HG03378 (cell line): ENCODE results near the gene CCDC194.
A peak's percentile ranks its signal among the peaks of the same experiment; 100 is the strongest.
"Not testable (repeated sequence)": the region's sequence is repeated elsewhere in the genome, so short reads cannot be mapped to it uniquely, and the experiment has no call there.

Source experiments
- ATAC-seq: cut with Tn5 transposase; IDR thresholded peaks from one replicate; pipeline ENCODE4 v1.9.1; 2021; ENCODE audit warnings: mild to moderate bottlenecking, moderate library complexity; ENCODE audit not compliant: unreplicated experiment

Gene CCDC194

DNA sequence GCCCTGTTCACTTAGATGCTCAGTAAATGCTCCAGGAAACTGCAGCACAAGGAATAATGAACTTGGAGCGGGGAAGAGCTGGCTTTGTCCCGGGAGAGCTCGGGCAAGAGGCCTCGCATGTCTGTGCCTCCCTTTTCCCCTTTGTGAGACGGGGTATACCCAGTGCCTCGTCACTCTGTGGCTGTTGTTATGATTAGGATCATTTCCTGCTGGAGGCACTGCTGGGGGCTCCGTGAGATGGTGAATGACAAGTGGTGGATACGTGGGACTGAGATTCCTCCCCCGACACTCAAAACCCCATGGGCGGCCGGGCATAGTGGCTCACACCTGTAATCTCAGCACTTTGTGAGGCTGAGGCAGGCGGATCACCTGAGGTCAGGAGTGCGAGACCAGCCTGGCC lies 15.7 kb downstream of the CCDC194 start:
- no peak for ATAC-seq

DNA sequence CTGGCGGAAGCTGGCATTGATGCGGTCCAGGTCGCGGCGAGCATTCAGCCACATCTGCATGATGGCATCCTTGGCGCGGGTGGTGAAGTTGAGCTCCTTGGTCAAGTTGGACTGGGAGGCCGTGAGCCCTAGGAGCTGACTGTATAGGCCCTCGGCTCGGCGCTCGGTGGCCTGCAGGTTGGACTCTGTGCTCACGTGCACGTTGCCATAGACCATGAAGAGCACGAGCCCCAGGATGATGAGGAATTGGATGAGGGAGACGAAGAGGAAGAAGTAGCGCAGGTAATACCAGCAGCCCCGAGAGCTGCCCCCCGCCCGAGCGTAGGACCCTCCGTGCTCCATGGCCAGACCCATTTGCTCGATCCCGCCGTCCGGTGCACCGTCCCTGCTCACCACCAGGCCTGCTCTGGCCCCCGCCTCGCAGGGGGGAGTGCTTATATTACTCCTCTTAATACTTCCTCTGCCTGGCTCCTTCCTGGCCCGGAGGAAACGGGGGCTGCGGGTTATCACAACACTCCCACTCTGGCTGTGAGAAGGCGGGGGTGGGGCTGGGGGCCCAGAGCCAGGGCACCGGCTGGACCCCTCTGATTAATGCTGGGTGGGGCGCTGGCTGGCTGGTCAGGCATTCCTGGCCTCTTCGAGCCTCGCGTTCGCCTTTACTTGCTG lies 16.9 kb downstream of the CCDC194 start, which contains the start of gene PLVAP:
Gene PLVAP (minus strand): TSS at position 408 of the 666 bp plus-strand sequence. CDS start 54 bp downstream, at position 354.
- no peak for ATAC-seq

DNA sequence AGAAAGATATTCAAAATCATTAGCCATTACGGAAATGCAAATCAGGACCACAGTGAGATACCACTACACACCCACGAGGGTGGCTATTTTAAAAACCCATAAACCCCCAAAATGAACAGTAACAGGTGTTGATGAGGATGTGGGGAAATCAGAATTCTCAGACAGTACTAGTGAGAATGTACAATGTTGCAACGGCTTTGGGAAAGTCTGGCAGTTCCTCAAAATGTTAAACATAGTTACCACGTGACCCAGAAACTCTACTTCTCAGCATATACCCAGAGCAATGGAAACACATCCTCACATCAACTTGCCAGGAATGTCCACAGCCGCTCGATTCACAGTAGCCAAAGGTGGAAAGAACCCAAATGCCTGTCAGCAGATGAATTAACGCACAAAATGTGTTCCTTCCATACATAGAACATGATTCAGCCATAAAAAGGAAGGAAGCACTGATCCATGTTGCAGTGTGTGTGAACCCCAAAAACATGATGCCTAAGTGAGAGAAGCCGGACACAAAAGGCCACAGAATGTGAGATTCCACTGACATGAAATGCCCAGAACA lies 23.9 kb downstream of the CCDC194 start:
- ATAC-seq = peak; percentile 78

DNA sequence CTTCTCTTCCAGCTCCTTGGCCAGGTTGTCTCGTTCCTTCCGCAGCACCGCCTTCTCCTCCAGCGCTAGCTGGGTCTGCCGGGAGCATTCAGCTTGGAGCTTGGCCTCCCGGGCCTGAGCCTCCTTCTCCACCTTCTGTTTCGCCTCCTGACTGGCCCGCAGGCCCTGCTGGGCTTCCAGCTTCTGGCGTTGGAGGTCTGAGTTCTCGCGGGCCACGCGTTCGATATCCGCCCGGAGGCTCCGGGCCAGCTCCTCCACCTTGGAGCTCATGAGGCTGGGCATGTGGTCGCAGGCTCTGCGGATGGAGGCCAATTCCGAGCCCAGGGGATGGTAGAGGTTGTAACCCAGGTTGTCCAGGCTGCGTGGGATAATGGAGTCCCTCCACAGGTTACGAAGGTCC lies 28.6 kb downstream of the CCDC194 start:
- ATAC-seq = no peak

DNA sequence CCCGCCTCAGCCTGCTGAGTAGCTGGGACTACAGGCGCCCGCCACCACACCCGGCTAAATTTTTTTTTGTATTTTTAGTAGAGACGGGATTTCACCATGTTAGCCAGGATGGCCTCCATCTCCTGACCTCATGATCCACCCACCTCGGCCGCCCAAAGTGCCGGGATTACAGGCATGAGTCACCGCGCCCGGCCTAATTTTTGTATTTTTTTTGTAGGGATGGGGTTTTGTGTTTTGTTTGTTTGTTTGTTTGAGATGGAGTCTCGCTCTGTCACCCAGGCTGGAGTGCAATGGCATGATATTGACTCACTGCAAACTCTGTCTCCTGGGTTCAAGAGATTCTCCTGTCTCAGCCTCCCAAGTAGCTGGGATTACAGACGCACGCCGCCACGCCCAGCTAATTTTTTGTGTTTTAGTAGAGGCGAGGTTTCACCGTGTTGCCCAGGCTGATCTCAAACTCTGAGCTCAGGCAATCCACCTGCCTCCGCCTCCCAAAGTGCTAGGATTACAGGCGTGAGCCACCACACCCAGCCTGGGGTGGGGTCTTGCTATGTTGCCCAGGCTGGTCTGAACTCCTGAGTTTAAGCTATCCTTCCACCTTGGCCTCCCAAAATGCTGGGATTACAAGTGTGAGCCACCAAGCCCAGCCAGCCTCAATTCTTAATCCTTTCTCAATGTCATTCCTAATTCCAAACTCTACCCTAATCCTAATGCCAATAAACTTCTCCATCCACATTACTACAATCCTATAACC lies 30.0 kb downstream of the CCDC194 start:
- ATAC-seq = not testable (repeated sequence)

DNA sequence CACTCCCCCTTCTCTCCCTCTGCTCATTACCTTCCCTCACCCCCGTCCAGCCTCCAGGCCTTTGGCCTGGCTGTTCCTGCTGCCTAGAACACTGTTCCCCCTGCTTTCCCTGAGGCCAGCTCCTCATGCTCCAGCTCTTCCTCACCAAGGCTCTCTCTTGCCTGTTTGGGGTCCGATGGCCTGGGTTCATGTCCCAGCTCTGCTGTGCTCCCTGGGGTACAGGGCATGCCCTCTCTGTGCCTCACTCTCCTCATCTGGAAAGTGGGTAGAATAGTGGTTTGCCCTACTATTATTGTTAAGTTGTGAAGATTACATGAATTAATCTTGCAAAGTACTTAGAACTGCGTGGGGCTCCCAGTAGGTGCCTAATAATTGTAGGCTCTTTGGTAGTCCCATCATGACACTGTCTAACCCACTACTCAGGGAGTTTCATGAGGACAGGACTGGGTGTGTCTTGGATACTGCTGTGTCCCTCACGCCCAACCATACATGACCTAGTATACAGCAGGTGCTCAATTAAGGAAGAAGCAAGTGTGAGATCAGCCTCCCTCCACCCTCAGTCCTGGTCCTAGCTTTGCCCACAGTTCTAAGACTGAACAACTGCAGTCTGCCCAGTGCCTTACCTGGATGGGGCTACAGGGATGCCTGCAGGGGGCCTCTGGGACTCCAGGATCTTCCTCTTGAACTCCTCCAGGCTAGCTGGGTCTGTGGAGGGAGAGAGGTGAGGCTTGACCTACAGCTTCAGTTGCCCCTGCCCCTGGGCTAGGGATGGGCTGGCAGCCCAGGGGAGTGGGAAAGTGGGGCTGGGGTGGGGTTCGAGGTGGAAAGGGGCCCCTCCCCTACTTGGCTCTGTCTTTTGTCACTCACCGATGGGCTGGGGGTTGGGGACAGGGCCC lies 33.8 kb downstream of the CCDC194 start:
- no peak for ATAC-seq

DNA sequence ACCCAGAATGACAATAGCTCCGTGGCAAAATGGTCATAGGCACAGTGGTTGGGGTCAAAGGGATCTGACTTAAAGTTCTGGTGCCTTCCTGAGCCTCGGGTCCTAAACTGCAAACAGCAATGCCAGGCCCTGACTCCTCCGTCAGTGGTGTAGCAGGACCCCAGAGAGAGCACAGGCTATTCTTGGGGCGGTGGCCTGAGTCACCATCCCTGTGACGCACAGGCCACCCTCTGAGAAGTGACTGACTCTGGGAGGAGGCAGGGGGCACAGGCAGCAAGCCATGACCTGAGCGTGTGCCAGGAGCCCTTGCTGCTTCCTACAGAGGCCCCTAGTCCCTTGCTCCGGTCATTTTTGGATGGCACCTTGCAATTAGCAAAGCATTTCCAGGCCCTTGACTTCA lies 35.6 kb downstream of the CCDC194 start:
- ATAC-seq = no peak

DNA sequence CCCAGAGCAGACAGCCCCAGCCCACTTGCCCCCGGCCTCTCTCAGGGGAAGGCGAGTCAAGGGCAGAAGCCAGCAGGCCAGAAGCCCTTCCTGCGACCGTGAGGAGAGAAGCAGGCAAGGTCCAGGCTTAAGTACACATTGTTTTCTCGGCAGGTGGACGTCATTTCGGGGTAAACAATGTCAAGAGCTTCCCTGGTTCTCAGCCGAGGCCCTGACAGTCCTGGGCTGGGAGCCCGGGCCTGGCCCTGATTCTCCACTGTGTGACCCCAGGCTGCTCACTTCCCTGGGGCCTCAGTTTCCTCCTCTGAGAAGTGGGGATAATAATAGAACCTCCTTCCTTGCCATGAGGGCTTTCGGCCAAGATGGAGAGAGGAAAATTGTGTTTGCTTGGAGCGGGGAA lies 36.3 kb downstream of the CCDC194 start:
- no peak for ATAC-seq

DNA sequence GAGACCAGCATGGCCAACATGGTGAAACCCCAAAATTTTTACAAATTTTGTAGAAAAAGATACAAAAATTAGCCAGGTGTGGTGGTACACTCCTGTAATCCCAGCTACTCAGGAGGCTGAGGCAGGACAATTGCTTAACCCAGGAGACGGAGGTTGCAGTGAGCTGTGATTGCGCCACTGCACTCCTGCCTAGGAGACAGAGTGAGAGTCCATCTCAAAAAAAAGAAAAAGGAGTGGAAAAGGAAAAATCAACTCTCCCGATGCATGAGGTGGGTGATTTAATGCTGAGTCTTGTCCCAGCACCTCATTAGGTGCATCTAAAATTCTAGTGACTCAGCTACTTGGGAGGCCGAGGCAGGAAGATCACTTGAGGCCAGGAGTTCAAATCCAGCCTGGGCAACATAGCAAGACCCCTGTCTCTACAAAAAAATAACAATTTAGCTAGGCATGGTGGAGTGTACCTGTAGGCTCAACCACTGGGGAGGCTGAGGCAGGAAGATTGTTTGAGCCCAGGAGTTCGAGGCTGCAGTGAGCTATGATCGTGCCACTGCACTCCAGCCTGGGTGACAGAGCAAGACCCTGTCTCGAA lies 36.8 kb downstream of the CCDC194 start:
- ATAC-seq = no peak

DNA sequence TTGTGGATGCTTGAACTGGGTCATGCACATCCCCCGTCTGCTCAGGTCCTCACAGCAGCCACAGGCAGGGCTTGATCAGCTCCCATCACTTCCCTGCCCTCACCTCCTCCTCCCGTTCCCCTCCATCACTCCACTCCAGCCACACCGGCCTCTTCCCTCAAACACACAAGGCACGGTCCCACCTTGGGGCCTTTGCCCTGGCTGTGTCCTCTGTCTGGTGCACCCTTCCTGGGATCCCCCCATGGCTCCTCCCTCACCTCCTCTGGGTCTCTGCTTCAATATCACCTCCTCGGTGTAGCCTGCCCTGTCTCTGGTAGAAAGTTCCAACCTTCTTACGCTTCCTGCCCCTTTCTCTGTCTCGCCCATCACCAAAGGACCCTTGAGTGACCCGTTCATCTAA lies 40.6 kb downstream of the CCDC194 start:
- ATAC-seq = no peak

DNA sequence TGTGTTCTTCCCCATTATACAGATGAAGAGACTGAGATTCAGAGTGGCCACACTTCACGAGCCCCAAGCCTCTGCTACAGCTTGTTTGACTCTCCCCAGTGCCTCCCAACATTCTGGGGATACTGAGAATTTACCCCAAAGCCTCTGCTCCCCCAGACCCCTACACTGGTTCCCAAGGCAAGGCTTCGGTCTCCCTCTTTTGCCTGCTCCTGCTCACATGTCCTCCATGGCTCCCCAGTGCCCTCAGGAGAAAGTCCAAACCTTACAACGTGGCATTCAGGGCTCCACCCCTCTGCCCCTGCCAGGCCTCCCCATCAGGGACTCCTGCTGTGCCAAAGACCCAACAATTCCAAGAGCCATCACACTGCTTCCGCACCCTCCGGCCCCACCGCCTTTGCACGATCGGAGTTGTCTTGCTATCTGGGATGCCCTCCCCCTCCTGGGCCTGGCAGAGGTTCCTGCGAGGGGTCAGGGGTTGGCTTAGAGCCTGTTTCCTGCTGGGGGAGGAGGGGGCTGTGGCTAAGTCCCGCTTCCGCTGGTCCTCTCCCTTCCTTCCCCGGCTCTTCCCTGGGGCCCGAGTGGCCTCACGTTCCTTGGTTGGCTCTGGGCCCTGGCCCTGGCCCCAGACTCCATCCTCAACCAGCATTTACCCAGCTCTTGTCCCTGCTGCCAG lies 41.3 kb downstream of the CCDC194 start:
- ATAC-seq = no peak

DNA sequence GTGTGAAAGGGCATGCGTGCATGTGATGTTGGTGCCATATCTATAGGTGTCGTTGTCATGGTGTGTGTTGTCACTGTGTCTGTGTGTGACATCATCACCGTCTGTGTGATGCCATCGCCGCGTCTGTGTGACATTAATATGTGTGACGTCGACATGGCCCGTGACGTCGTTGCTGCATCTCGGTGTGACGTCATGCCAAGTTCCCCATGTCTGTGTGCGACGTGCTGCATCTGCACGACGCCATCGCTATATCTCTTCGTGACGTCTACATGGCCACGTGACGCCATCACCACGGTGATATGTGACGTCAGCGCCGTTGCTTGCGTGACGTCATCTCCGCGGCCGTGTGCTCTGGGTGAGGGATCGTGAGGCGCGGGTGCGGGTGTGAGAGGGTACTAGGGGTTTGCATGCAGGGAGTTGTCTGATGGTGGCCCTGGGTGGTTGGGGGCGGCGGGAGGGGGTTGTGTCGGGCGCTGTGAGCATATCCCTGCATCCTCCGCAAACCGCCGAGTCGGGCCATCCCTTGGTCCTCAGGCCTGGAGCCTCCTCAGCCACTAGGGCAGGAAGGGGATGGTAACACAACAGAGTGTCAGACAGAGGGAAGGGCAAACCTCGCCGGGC lies 42.1 kb downstream of the CCDC194 start:
- ATAC-seq = no peak

DNA sequence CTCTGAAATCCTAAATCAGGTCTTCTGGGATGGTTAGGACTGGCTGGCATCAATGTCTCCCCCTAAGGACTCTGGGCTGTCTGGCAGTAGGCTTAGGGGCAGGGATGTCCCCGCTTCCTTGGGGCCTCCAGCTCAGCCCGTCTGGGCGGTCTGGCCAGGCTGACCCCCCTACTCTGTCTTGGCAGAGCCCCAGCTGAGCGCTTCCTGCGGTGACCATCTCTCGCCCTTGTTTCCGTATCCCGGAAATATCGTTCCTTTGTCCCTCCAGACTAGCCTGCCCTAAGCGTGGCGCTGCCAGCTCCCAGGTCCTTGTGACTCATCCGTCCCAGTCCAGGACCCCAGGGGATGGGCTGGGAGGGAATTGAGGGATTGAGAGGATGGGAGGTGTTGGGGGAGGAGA lies 45.3 kb downstream of the CCDC194 start:
- no peak for ATAC-seq

DNA sequence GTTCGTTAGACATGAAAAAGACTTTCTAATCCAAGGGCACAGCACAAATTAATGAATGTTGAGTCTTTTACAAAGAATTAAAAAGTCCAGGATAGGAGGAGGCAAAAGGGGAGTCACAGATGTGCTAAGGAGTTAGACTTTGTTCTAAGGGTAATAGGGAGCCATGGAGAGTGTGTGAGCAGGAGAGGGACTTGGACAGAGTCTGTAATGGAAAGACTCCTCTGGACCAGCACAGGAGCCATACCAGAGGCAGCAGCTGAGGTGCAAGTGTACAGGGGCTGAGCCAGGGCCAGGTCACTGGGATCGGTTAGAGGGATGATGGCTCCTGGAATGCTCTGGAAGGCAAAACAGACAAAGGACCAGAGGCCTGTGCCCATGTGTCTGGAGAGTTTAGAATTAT lies 46.1 kb downstream of the CCDC194 start:
- ATAC-seq = no peak

DNA sequence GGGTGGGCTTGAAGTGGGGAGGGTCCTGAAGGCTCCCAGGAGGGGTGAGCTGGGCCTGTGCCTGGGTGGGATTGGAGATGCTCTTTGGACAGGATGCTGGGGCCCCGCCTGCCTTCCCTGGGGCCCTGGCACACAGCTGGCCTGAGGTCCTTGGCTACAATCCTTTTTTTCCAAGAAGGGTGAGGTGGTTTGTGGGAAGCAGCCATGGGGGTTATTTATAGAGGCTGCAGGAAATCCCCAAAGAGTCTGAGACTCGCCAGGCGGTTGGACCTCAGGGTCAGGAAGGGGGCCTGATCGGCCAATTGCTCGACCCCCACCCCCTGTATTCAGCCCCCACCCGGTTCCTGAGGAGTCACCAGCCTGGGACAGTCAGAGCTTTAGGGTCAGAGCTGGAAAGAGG lies 46.6 kb downstream of the CCDC194 start:
- ATAC-seq = no peak

DNA sequence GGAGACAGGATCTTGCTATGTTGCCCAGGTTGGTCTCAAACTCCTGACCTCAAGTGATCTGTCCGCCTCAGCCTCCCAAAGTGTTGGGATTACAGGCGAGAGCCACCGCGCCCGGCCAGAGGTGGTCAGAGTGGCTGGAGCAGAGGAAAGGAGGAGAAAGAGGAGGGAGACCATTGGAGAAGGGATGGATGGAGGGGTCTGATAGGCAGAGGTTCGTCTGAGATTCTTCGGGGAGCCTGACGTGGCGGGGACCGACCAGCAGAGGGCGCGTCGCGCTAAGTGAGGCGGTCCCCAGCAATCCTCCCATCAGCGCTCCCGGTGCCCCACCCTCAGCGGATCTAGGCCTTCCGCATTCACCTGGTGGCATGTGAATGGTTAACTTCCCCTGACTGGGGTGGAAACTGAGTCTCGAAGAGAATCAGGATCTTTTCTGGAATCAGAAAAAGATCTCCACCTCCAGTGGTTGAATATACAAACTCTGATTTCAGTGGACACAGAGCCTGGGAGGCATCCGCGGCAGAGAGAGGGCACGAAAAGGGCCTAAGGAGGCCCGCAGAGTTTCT lies 47.8 kb downstream of the CCDC194 start:
- ATAC-seq = no peak

DNA sequence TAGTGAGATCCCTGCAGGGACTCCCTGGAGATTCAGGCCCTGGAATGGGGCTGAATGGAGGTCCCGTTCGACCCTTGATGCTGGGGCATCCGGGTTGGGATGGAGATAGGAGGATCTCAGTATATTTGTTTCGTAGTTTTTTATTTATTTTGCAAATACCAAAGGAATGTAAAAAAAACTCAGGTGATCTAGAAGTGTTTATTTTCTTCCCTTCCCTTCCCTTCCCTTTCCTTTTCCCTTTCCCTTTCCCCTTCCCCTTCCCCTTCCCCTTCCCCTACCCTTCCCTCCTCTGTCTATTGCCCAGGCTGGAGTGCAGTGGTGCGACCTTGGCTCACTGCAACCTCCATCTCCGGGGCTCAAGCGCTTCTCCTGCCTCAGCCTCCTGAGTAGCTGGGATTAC lies 52.2 kb downstream of the CCDC194 start:
- ATAC-seq = no peak

DNA sequence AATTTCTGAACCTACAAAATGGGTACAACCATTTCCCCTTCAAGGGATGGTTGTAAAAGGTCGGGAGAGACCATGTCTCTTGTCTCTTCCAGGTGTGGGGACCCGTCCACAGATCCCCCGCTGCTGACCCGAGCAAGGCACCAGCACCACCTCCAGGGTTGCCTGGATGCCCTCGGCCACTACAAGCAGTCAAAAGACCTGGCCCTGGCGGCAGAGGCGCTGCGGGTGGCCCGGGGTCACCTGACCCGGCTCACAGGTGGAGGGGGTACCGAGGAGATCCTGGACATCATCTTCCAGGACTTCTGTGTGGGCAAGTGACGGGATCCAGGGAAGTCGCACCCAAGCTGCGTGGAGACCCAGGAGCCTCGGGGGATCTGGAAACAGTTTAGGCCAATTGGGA lies 52.6 kb downstream of the CCDC194 start:
- ATAC-seq = no peak

DNA sequence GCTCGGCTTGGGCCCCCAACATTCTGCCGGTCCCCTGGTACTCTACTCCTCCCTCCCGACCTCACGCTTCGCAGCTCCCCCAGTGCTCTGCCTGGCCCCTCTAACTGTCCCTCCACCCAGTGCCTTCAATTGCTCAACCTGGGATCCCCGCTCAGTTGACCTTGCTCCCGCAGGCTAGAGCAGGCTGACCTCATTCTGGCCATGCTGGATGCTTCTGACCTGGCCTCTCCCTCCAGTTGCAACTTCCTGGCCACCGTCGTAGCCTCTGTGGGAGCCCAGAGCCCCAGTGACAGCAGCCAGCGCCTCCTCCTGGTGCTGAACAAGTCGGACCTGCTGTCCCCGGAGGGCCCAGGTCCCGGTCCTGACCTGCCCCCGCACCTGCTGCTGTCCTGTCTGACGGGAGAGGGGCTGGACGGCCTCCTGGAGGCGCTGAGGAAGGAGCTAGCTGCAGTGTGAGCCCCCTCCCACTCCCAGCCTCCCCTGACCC lies 53.1 kb downstream of the CCDC194 start:
- no peak for ATAC-seq
